H9 (cell line): ENCODE data around the gene TRAPPC2L. TPM values are rescaled to one million over a fixed set of nuclear protein-coding genes. Genes with fewer than 3 reads are reported as not detected.

Experiments used
- DNase-seq: peaks from one replicate; pipeline ENCODE4 v3.0.0-alpha.2; 2017
- H2AFZ ChIP-seq: one replicate; pipeline ENCODE4 v1.6.1; 2013; ENCODE audit warnings: mild to moderate bottlenecking, low read length, control low read depth, moderate library complexity
- H2AK5ac ChIP-seq: 2 replicates; pipeline ENCODE4 v1.6.1; 2013; ENCODE audit warnings: low read length, control low read depth, mixed read lengths; ENCODE audit not compliant: insufficient read length
- H2BK120ac ChIP-seq: one replicate; pipeline ENCODE4 v1.6.1; 2013; ENCODE audit warnings: low read depth, mild to moderate bottlenecking, low read length, control low read depth, inconsistent platforms; ENCODE audit not compliant: poor library complexity, severe bottlenecking
- H2BK12ac ChIP-seq: 2 replicates; pipeline ENCODE4 v1.6.1; 2013; ENCODE audit warnings: low read length, control low read depth, mixed read lengths, low read depth; ENCODE audit not compliant: insufficient read length
- H2BK15ac ChIP-seq: 2 replicates; pipeline ENCODE4 v1.6.1; 2013; ENCODE audit warnings: low read depth, low read length, control low read depth
- H2BK20ac ChIP-seq: one replicate; pipeline ENCODE4 v1.6.1; 2013; ENCODE audit warnings: low read depth, mild to moderate bottlenecking, low read length, control low read depth, inconsistent platforms; ENCODE audit not compliant: poor library complexity, severe bottlenecking
- H2BK5ac ChIP-seq: 2 replicates; pipeline ENCODE4 v1.6.1; 2013; ENCODE audit warnings: low read length, control low read depth, mixed read lengths; ENCODE audit not compliant: insufficient read length
- H3K14ac ChIP-seq: 2 replicates; pipeline ENCODE4 v1.6.1; 2013; ENCODE audit warnings: low read length, control low read depth; ENCODE audit not compliant: insufficient read depth
- H3K18ac ChIP-seq: 2 replicates; pipeline ENCODE4 v1.6.1; 2013; ENCODE audit warnings: low read depth, mild to moderate bottlenecking, mixed read lengths, low read length, control low read depth; ENCODE audit not compliant: insufficient read length
- H3K23ac ChIP-seq: 2 replicates; pipeline ENCODE4 v1.6.1; 2013; ENCODE audit warnings: low read length, control low read depth, mixed read lengths, low read depth; ENCODE audit not compliant: insufficient read length
- H3K23me2 ChIP-seq: 2 replicates; pipeline ENCODE4 v1.6.1; 2013; ENCODE audit warnings: low read depth, mild to moderate bottlenecking, mixed read lengths, low read length, control low read depth; ENCODE audit not compliant: insufficient read length, poor library complexity, severe bottlenecking
- H3K27ac ChIP-seq: 2 replicates; pipeline ENCODE4 v1.5.1; 2013; ENCODE audit warnings: low read length, control low read depth, mixed read lengths, low read depth; ENCODE audit not compliant: insufficient read length
- H3K27me3 ChIP-seq: 2 replicates; pipeline ENCODE4 v1.6.1; 2013; ENCODE audit warnings: low read length, control low read depth, inconsistent platforms; ENCODE audit not compliant: insufficient read depth
- H3K4ac ChIP-seq: 2 replicates; pipeline ENCODE4 v1.6.1; 2013; ENCODE audit warnings: low read depth, mild to moderate bottlenecking, control low read depth, inconsistent platforms, low read length, moderate library complexity
- H3K4me1 ChIP-seq: 2 replicates; pipeline ENCODE4 v1.6.1; 2013; ENCODE audit warnings: low read length, control low read depth, inconsistent platforms; ENCODE audit not compliant: insufficient read depth
- H3K4me2 ChIP-seq: 2 replicates; pipeline ENCODE4 v1.6.1; 2013; ENCODE audit warnings: low read length, control low read depth, mixed read lengths; ENCODE audit not compliant: insufficient read length, insufficient read depth
- H3K56ac ChIP-seq: 2 replicates; pipeline ENCODE4 v1.6.1; 2013; ENCODE audit warnings: low read depth, mild to moderate bottlenecking, mixed read lengths, low read length, control low read depth; ENCODE audit not compliant: insufficient read length
- H3K79me1 ChIP-seq: 2 replicates; pipeline ENCODE4 v1.6.1; 2013; ENCODE audit warnings: low read depth, mild to moderate bottlenecking, moderate library complexity, low read length, control low read depth, inconsistent platforms; ENCODE audit not compliant: insufficient read depth, poor library complexity, severe bottlenecking
- H3K79me2 ChIP-seq: 2 replicates; pipeline ENCODE4 v1.6.1; 2013; ENCODE audit warnings: low read length, control low read depth, inconsistent platforms; ENCODE audit not compliant: insufficient read depth
- H3K9ac ChIP-seq: 2 replicates; pipeline ENCODE4 v1.6.1; 2013; ENCODE audit warnings: low read length, control low read depth, mixed read lengths; ENCODE audit not compliant: insufficient read length; ENCODE audit errors: extremely low read depth
- H3K9me3 ChIP-seq: one replicate; pipeline ENCODE4 v1.6.1; 2013; ENCODE audit warnings: low read depth, low read length, inconsistent platforms; ENCODE audit not compliant: control insufficient read depth
- H3T11ph ChIP-seq: one replicate; pipeline ENCODE4 v1.6.1; 2013; ENCODE audit warnings: mild to moderate bottlenecking, low read length, control low read depth, inconsistent platforms
- H4K20me1 ChIP-seq: one replicate; pipeline ENCODE4 v1.6.1; 2013; ENCODE audit not compliant: control insufficient read depth, insufficient read length, insufficient read depth
- H4K5ac ChIP-seq: 2 replicates; pipeline ENCODE4 v1.6.1; 2013; ENCODE audit warnings: low read depth, mild to moderate bottlenecking, mixed read lengths, low read length, control low read depth; ENCODE audit not compliant: insufficient read length
- H4K8ac ChIP-seq: replicated peaks from 2 replicates; pipeline ENCODE4 v1.6.1; 2013; ENCODE audit warnings: low read length, control low read depth, mixed read lengths, low read depth; ENCODE audit not compliant: insufficient read length
- H4K91ac ChIP-seq: 2 replicates; pipeline ENCODE4 v1.6.1; 2013; ENCODE audit warnings: low read depth, mild to moderate bottlenecking, moderate library complexity, mixed read lengths, low read length, control low read depth; ENCODE audit not compliant: insufficient read length
- H3K27ac Mint-ChIP-seq, 3 experiments: 2 replicates in 2 of 3; 3 replicates in 1 of 3; pipeline ENCODE4 v1.8.0; 2020 to 2021; ENCODE audit warnings: mixed read lengths in 3 of 3, mild to moderate bottlenecking in 1 of 3, moderate library complexity in 1 of 3
- H3K27me3 Mint-ChIP-seq: 2 replicates; pipeline ENCODE4 v1.8.0; 2021; ENCODE audit warnings: low read depth, mild to moderate bottlenecking, moderate library complexity, mixed read lengths
- H3K36me3 Mint-ChIP-seq, 3 experiments: 2 replicates in 2 of 3; 3 replicates in 1 of 3; pipeline ENCODE4 v1.8.0; 2020 to 2021; ENCODE audit warnings: low read depth in 3 of 3, mixed read lengths in 3 of 3; ENCODE audit not compliant: insufficient read depth in 1 of 3
- H3K4me1 Mint-ChIP-seq, 2 experiments: 2 replicates each; pipeline ENCODE4 v1.8.0; 2020; ENCODE audit warnings: mixed read lengths in 2 of 2
- H3K4me3 Mint-ChIP-seq, 2 experiments: 2 replicates in 1 of 2; 3 replicates in 1 of 2; pipeline ENCODE4 v1.8.0; 2020 to 2021; ENCODE audit warnings: mild to moderate bottlenecking in 2 of 2, mixed read lengths in 2 of 2, moderate library complexity in 1 of 2
- H3K9me3 Mint-ChIP-seq, 2 experiments: 2 replicates in 1 of 2; 3 replicates in 1 of 2; pipeline ENCODE4 v1.8.0; 2020; ENCODE audit warnings: mild to moderate bottlenecking in 2 of 2, mixed read lengths in 2 of 2, moderate library complexity in 1 of 2
- WGBS: extraction: QIAGEN DNeasy Blood & Tissue Kit; methylation state at CpG from one replicate; pipeline ENCODE4 v1.1.7; 2013; ENCODE audit warnings: missing lambda C conversion rate, low lambda C conversion rate, mixed read lengths; ENCODE audit not compliant: insufficient read length; ENCODE audit errors: extremely low coverage; 5-methylcytosine and 5-hydroxymethylcytosine counted together
- total RNA-seq: library from RNA; stranded (reverse); gene quantifications from 2 replicates; pipeline ENCODE4 v1.2.1, GENCODE V29; 2021
- TF ChIP-seq, protein P1 (sequence below): fragments of 200-600 bp; sonication (generic); conservative IDR thresholded peaks from 3 replicates; pipeline ENCODE4 v1.8.0; 2021; ENCODE audit warnings: antibody characterized with exemption, mild to moderate bottlenecking

TRAPPC2L gene
- total RNA-seq, 1 experiment from 2014 or later, result 90.3 TPM

DNA sequence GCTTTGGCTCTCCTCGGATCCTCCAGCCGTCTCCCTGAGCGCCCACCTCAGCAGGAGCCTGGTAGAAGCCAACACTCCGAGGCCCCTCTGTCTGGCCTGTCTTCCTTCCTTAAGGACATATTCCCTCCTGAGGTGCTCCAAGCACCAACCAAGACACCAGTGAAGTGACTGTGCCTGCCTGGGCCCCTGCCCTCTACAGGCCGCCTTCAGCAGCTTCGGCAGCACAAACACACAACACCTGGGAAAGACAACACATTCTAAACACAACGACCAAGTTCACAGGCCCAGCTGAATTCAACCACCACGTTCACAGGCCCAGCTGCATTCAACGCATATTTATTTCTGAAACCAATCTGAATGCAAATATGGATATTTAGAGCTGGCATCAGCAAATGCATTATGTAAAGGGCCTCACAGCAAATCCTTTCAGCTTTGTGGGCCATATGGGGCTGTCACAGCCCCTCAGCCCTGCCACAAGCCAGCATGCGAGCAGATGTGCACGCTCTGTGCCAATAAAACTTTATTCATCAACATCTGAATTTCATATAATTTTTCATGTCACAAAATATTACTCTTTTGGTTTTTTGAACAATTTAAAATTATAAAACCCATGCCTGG, 12.4 kb upstream of the TRAPPC2L start:
- Histone ChIP-seq H3K18ac (no peak overlapping the region), H2BK15ac (no peak overlapping the region), H3K4me2 (no peak overlapping the region), H3K27ac (no peak overlapping the region), H3K4me1 (no peaks in the 10 kb centered on the region), H2AFZ (no peak overlapping the region), H3T11ph (no peak overlapping the region), H3K23ac (no peak overlapping the region), H2BK12ac (no peak overlapping the region), H4K20me1 (no peaks in the 10 kb centered on the region), H3K79me1 (no peaks in the 10 kb centered on the region), H2BK20ac (no peak overlapping the region), H4K91ac (no peak overlapping the region), H3K56ac (no peak overlapping the region), H2BK120ac (no peak overlapping the region), H3K27me3 (no peaks in the 10 kb centered on the region), H3K79me2 (no peaks in the 10 kb centered on the region), H4K5ac (no peak overlapping the region), H3K14ac (no peak overlapping the region), H4K8ac (no peak overlapping the region), H2AK5ac (no peak overlapping the region), H3K23me2 (no peaks in the 10 kb centered on the region), H2BK5ac (no peak overlapping the region), H3K4ac (no peak overlapping the region), H3K9me3 (no peaks in the 10 kb centered on the region), H3K9ac (no peak overlapping the region)
- H3K4me1 Mint-ChIP-seq, result no peaks in the 10 kb centered on the region
- H3K27me3 Mint-ChIP-seq, result no peaks in the 10 kb centered on the region
- no peaks in the 10 kb centered on the region for H3K9me3 Mint-ChIP-seq
- TF ChIP-seq, protein P1, sequence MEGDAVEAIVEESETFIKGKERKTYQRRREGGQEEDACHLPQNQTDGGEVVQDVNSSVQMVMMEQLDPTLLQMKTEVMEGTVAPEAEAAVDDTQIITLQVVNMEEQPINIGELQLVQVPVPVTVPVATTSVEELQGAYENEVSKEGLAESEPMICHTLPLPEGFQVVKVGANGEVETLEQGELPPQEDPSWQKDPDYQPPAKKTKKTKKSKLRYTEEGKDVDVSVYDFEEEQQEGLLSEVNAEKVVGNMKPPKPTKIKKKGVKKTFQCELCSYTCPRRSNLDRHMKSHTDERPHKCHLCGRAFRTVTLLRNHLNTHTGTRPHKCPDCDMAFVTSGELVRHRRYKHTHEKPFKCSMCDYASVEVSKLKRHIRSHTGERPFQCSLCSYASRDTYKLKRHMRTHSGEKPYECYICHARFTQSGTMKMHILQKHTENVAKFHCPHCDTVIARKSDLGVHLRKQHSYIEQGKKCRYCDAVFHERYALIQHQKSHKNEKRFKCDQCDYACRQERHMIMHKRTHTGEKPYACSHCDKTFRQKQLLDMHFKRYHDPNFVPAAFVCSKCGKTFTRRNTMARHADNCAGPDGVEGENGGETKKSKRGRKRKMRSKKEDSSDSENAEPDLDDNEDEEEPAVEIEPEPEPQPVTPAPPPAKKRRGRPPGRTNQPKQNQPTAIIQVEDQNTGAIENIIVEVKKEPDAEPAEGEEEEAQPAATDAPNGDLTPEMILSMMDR, result peak; percentile 55
- no CpG with 5 or more reads among the region's 11 CpGs for whole genome bisulfite sequencing
- DNase-seq, result peak; percentile 53
- H3K27ac Mint-ChIP-seq, result peak overlapping the region in 1 of 3 experiments; percentile 91; a peak in 2 of 7 replicates
- H3K36me3 Mint-ChIP-seq, result peaks cover 4 to 6% (median 6%) of the 10 kb centered on the region in 3 experiments; a peak in 6 of 7 replicates
- no peak overlapping the region for H3K4me3 Mint-ChIP-seq
